CD14-positive monocyte (primary cell): Measurements from ENCODE around the gene PTCD2. TPM values are rescaled to one million over a fixed set of nuclear protein-coding genes. Genes with fewer than 3 reads are reported as not detected.

Experiments
- DNase-seq, 3 donors: peaks; one replicate each; pipeline ENCODE4 v3.0.0-alpha.2; 2011 to 2022
- H2AFZ ChIP-seq: 2 replicates; pipeline ENCODE4 v1.6.0; 2012; ENCODE audit warnings: mild to moderate bottlenecking, low read depth, low read length, inconsistent platforms; ENCODE audit not compliant: insufficient read depth, poor library complexity, severe bottlenecking
- H3K27ac ChIP-seq, 2 donors: 1 replicate in 1 of 2; 2 replicates in 1 of 2; pipeline ENCODE4 v1.5.1; 2012 to 2013; ENCODE audit warnings: low read length in 2 of 2, control low read depth in 1 of 2, inconsistent platforms in 1 of 2, low read depth in 1 of 2, mild to moderate bottlenecking in 1 of 2
- H3K27me3 ChIP-seq, 2 donors: one replicate each; pipeline versions ENCODE4 v1.6.0 to v1.6.1; 2011 to 2013; ENCODE audit warnings: low read length in 2 of 2; ENCODE audit not compliant: control insufficient read depth in 2 of 2, insufficient read depth in 2 of 2
- H3K36me3 ChIP-seq, 2 donors: replicated peaks in 1 of 2; 1 replicate in 1 of 2; 2 replicates in 1 of 2; pipeline versions ENCODE4 v1.5.1 to v1.6.1; 2012 to 2013; ENCODE audit warnings: low read length in 2 of 2, control low read depth in 1 of 2, inconsistent platforms in 1 of 2, mild to moderate bottlenecking in 1 of 2; ENCODE audit not compliant: insufficient read depth in 2 of 2, control insufficient read depth in 1 of 2
- H3K4me1 ChIP-seq, 2 donors: 1 replicate in 1 of 2; 2 replicates in 1 of 2; pipeline versions ENCODE4 v1.5.1 to v1.6.1; 2012 to 2013; ENCODE audit warnings: low read length in 2 of 2, control low read depth in 1 of 2, inconsistent platforms in 1 of 2, mild to moderate bottlenecking in 1 of 2, moderate library complexity in 1 of 2; ENCODE audit not compliant: insufficient read depth in 2 of 2, control insufficient read depth in 1 of 2
- H3K4me2 ChIP-seq: replicated peaks from 2 replicates; pipeline ENCODE3; 2012; ENCODE audit warnings: low read length, moderate library complexity, mild to moderate bottlenecking; ENCODE audit not compliant: poor library complexity, severe bottlenecking; ENCODE audit errors: extremely low read depth
- H3K4me3 ChIP-seq, 3 experiments: fragments of 200-600 bp in 1 of 3; sonication (generic) in 1 of 3; replicated peaks in 1 of 3; 1 replicate in 2 of 3; 2 replicates in 1 of 3; pipeline ENCODE4 v1.5.1; 2011 to 2013; ENCODE audit warnings: low read length in 3 of 3, mild to moderate bottlenecking in 3 of 3, control low read depth in 2 of 3, low read depth in 2 of 3, inconsistent platforms in 1 of 3, moderate library complexity in 1 of 3
- H3K79me2 ChIP-seq: 2 replicates; pipeline ENCODE4 v1.6.0; 2012; ENCODE audit warnings: mild to moderate bottlenecking, control low read depth, inconsistent platforms, low read length, moderate library complexity; ENCODE audit not compliant: insufficient read depth
- H3K9ac ChIP-seq: 2 replicates; pipeline ENCODE4 v1.6.0; 2017; ENCODE audit warnings: low read length, mild to moderate bottlenecking; ENCODE audit not compliant: insufficient read depth, poor library complexity, severe bottlenecking
- H3K9me3 ChIP-seq, 2 donors: replicated peaks in 1 of 2; 1 replicate in 1 of 2; 2 replicates in 1 of 2; pipeline versions ENCODE4 v1.5.1 to v1.6.1; 2012 to 2013; ENCODE audit warnings: low read length in 2 of 2, control low read depth in 1 of 2; ENCODE audit not compliant: control insufficient read depth in 1 of 2, insufficient read depth in 1 of 2
- H4K20me1 ChIP-seq: 2 replicates; pipeline ENCODE4 v1.6.0; 2012; ENCODE audit warnings: mild to moderate bottlenecking, low read length, control low read depth, moderate library complexity; ENCODE audit not compliant: insufficient read depth
- H3K27ac Mint-ChIP-seq, 7 donors: one replicate each; pipeline ENCODE4 v1.8.0; 2020; ENCODE audit warnings: mild to moderate bottlenecking in 7 of 7, mixed read lengths in 7 of 7, moderate library complexity in 6 of 7, inconsistent platforms in 2 of 7
- H3K27me3 Mint-ChIP-seq, 3 donors: one replicate each; pipeline ENCODE4 v1.8.0; 2021 to 2022; ENCODE audit warnings: low read depth in 3 of 3, mild to moderate bottlenecking in 3 of 3, mixed read lengths in 3 of 3, moderate library complexity in 3 of 3, inconsistent platforms in 1 of 3
- H3K36me3 Mint-ChIP-seq, 2 donors: one replicate each; pipeline ENCODE4 v1.8.0; 2020; ENCODE audit warnings: mixed read lengths in 2 of 2, inconsistent platforms in 1 of 2, mild to moderate bottlenecking in 1 of 2
- H3K4me1 Mint-ChIP-seq: one replicate; pipeline ENCODE4 v1.8.0; 2020; ENCODE audit warnings: mild to moderate bottlenecking, mixed read lengths
- H3K4me3 Mint-ChIP-seq, 2 donors: one replicate each; pipeline ENCODE4 v1.8.0; 2020; ENCODE audit warnings: mild to moderate bottlenecking in 2 of 2, mixed read lengths in 2 of 2, moderate library complexity in 1 of 2
- H3K9me3 Mint-ChIP-seq, 7 donors: one replicate each; pipeline ENCODE4 v1.8.0; 2020 to 2022; ENCODE audit warnings: mixed read lengths in 7 of 7, mild to moderate bottlenecking in 6 of 7, moderate library complexity in 6 of 7, inconsistent platforms in 2 of 7
- CTCF ChIP-seq: fragments of 200-600 bp; IDR thresholded peaks from one replicate; pipeline ENCODE4 v1.8.0; 2022; ENCODE audit warnings: antibody characterized with exemption, mild to moderate bottlenecking
- WGBS: methylation state at CpG from one replicate; pipeline ENCODE4 v1.1.5; 2013; ENCODE audit warnings: missing lambda C conversion rate; ENCODE audit not compliant: insufficient coverage; 5-methylcytosine and 5-hydroxymethylcytosine counted together
- intact Hi-C, 2 donors: fragments of 100-400 bp; cut with micrococcal nuclease; formaldehyde crosslinking; loops; one replicate each; pipeline versions ENCODE4 v1.15.0 to v1.15.1; 2023
- polyA plus RNA-seq, 3 donors: library from polyadenylated mRNA; depleted of rRNA in 1 of 3; unstranded in 2 of 3; stranded (reverse) in 1 of 3; fragments of 300-500 nt in 2 of 3; fragments of >200 nt in 1 of 3; fragmentation: Illumina TruSeq in 2 of 3; gene quantifications; 1 replicate in 2 of 3; 2 replicates in 1 of 3; pipeline ENCODE4 v1.2.3, GENCODE V29; 2012 to 2021

The PTCD2 gene
- polyA plus RNA-seq, 3 donors: 1.6 to 2.2 (median 1.8) TPM

GRCh38 chr5:72380492-72381274, 60.5 kb downstream of the PTCD2 start:
- H4K20me1 ChIP-seq: no peaks in the 10 kb centered on the region
- H3K4me1 ChIP-seq: peaks cover 63 to 65% of the 10 kb centered on the region in 2 donors
- H2AFZ ChIP-seq: peak overlapping the region; percentile 37
- no peak overlapping the region for H3K4me3 ChIP-seq
- no peaks in the 10 kb centered on the region for H3K79me2 ChIP-seq
- H3K9me3 ChIP-seq: no peaks in the 10 kb centered on the region
- Mint-ChIP-seq H3K4me3 (no peak overlapping the region), H3K27ac (peak overlapping the region; percentile 43 to 75 (median 50)), H3K4me1 (peaks cover 58% of the 10 kb centered on the region), H3K9me3 (no peaks in the 10 kb centered on the region), H3K36me3 (no peaks in the 10 kb centered on the region), H3K27me3 (peaks cover 0 to 2% (median 0%) of the 10 kb centered on the region in 3 donors)
- no peak for TF ChIP-seq CTCF
- no peak overlapping the region for H3K9ac ChIP-seq
- intact Hi-C loops: no loop called here
- peak; percentile 65 to 76 (median 75) for DNase-seq
- H3K4me2 ChIP-seq: peak overlapping the region; percentile 11
- no peaks in the 10 kb centered on the region for H3K36me3 ChIP-seq
- WGBS: 53% methylated on average over 5 of the region's 7 CpGs
- no peaks in the 10 kb centered on the region for H3K27me3 ChIP-seq
- peak overlapping the region; percentile 10 to 60 for H3K27ac ChIP-seq

GRCh38 chr5:72383280-72383679, 63.1 kb downstream of the PTCD2 start:
- peaks cover 72 to 73% of the 10 kb centered on the region in 2 donors for H3K4me1 ChIP-seq
- Mint-ChIP-seq H3K9me3 (no peaks in the 10 kb centered on the region), H3K27me3 (peaks cover 0 to 2% (median 0%) of the 10 kb centered on the region in 3 donors), H3K36me3 (no peaks in the 10 kb centered on the region), H3K27ac (no peak overlapping the region), H3K4me3 (no peak overlapping the region), H3K4me1 (peaks cover 67% of the 10 kb centered on the region)
- H3K9me3 ChIP-seq: no peaks in the 10 kb centered on the region
- intact Hi-C loops: no loop called here
- H3K9ac ChIP-seq: no peak overlapping the region
- H4K20me1 ChIP-seq: no peaks in the 10 kb centered on the region
- 88% methylated on average over 4 of the region's 7 CpGs for WGBS
- no peak overlapping the region for H3K4me2 ChIP-seq
- no peaks in the 10 kb centered on the region for H3K27me3 ChIP-seq
- DNase-seq: no peak
- TF ChIP-seq CTCF: no peak
- no peaks in the 10 kb centered on the region for H3K36me3 ChIP-seq
- no peak overlapping the region for H3K27ac ChIP-seq
- no peaks in the 10 kb centered on the region for H3K79me2 ChIP-seq
- H2AFZ ChIP-seq: no peak overlapping the region
- no peak overlapping the region for H3K4me3 ChIP-seq
